ENCODE measurements around the gene DENND4C. TPM values are rescaled to one million over a fixed set of nuclear protein-coding genes. Genes with fewer than 3 reads are reported as not detected.

DENND4C gene
- total RNA-seq, 1 donor from 2014 or later: 105 TPM

DNA sequence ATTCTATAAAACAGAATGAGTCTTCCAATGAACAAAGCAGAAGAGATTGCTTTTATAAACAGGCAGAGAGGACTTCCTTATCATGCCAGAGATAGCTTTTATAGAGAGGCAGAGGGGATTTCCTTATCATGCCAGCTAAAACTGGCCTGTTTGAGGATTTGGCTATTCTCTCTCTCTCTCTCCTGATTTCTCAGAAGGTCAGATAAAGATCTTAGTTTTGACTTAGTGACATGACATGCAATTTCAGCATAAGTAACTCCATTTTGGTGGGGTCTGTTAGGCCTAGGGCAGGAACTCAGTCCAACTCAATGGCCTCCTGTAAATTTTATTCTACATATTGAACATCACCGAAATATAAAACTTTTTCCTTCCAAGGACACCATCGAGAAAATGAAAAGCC, 31.5 kb upstream of the DENND4C start:
- Histone ChIP-seq H3K4me3 (no peak overlapping the region), H3K27ac (no peak overlapping the region), H3K36me3 (no peaks in the 10 kb centered on the region), H3K4me1 (no peaks in the 10 kb centered on the region), H3K9me3 (no peaks in the 10 kb centered on the region), H3K27me3 (ENCODE audit: low read depth) (no peaks in the 10 kb centered on the region)
- intact Hi-C loops (cut with DNase I): no loop called here
- no peak for ATAC-seq
- TF ChIP-seq, protein P1, sequence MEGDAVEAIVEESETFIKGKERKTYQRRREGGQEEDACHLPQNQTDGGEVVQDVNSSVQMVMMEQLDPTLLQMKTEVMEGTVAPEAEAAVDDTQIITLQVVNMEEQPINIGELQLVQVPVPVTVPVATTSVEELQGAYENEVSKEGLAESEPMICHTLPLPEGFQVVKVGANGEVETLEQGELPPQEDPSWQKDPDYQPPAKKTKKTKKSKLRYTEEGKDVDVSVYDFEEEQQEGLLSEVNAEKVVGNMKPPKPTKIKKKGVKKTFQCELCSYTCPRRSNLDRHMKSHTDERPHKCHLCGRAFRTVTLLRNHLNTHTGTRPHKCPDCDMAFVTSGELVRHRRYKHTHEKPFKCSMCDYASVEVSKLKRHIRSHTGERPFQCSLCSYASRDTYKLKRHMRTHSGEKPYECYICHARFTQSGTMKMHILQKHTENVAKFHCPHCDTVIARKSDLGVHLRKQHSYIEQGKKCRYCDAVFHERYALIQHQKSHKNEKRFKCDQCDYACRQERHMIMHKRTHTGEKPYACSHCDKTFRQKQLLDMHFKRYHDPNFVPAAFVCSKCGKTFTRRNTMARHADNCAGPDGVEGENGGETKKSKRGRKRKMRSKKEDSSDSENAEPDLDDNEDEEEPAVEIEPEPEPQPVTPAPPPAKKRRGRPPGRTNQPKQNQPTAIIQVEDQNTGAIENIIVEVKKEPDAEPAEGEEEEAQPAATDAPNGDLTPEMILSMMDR (IDR thresholded peaks at IDR 0.05): no peak
- no peak for DNase-seq

DNA sequence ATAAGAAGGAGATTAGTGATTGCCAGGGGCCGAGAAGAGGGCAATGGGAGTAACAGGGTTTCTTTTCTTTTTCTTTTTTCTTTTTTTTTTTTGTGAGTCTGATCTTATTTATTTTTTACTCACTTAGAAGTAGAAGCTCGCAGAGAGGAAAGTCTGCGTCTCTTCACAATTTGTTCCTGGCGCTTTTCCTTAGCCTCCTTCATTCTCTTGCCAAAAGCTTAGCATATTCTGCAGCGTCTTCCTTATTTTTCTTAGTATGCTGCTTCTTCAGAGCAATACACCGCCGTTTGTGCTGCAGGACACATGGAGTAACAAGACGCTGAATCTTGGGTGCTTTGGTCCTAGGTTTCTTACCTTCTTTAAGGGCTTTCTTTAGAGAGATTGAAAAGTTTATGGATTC, 30.3 kb upstream of the DENND4C start:
- TF ChIP-seq, protein P1 (IDR thresholded peaks at IDR 0.05): no peak
- H3K4me1 ChIP-seq: no peaks in the 10 kb centered on the region
- no peaks in the 10 kb centered on the region for H3K36me3 ChIP-seq
- no peak overlapping the region for H3K4me3 ChIP-seq
- H3K27me3 ChIP-seq (ENCODE audit: low read depth): no peaks in the 10 kb centered on the region
- intact Hi-C loops (cut with DNase I): no loop called here
- no peaks in the 10 kb centered on the region for H3K9me3 ChIP-seq
- H3K27ac ChIP-seq: no peak overlapping the region
- ATAC-seq (no peak), DNase-seq (no peak)

DNA sequence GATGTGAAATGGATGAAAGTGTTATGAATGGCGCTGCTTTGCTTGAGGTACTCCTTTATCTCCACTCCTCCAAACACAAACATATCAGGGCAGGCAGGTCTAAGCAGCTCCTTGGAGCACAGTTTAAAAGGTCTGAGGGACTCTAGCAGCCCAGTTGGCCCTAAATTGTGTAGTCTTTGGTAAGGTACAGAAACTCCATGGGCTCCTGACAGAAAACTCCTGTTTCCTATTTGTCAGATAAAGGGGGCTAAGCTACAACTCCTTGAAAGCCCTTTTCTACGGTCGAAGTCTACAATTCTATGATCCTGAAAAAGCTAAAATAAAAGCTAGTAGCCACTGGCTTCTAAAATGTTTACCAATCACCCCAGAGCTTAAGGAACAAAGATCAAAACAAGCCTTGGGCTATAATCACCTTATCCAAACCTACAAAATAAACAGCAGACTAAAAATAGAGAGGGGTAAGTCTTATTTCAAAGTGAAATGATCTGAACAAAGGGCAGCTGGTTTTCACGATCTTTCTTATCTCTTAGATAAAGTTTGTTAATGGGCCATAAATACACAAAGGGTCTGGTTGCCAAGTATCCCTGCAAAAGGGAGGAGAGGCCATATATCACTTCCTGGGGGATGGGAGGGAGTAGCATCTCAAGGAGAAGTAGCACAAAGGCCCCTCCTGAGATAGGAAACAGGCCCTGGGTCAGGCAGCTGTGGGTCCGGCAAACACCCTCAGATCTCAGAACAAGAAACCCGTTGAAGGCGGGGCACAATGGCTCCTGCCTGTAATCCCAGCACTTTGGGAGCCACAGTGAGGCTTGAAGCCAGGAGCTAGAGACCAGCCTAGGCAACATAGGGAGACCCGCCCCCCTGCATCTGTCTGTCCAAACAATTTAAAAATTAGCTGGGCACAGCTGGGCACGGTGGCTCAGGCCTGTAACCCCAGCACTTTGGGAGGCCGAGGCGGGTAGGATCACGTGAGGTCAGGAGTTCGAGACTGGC, 28.3 kb upstream of the DENND4C start:
- H3K36me3 ChIP-seq: no peaks in the 10 kb centered on the region
- intact Hi-C loops (cut with DNase I): no loop called here
- H3K9me3 ChIP-seq: no peaks in the 10 kb centered on the region
- ATAC-seq (no peak), DNase-seq (no peak)
- H3K27ac ChIP-seq: no peak overlapping the region
- TF ChIP-seq, protein P1 (IDR thresholded peaks at IDR 0.05): no peak
- no peaks in the 10 kb centered on the region for H3K27me3 ChIP-seq (ENCODE audit: low read depth)
- H3K4me1 ChIP-seq: no peaks in the 10 kb centered on the region
- no peak overlapping the region for H3K4me3 ChIP-seq

DNA sequence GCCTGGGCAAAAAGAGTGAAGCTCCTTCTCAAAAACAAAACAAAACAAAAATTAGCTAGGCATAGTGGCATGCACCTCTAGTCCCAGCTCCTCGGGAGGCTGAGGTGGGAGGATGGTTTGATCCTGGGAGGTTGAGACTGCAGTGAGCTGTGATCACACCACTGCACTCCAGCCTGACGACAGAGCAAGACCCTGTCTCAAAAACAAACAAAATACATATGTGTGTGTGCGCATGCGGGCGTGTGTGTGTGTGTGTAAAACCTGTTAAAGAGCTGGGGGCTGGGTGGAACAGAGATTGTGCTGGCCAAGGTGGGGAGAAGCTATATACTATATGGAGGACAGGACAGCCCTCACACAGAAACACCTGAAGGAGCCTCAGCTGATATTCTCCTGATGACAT, 27.4 kb upstream of the DENND4C start:
- no peak overlapping the region for H3K27ac ChIP-seq
- DNase-seq: no peak

DNA sequence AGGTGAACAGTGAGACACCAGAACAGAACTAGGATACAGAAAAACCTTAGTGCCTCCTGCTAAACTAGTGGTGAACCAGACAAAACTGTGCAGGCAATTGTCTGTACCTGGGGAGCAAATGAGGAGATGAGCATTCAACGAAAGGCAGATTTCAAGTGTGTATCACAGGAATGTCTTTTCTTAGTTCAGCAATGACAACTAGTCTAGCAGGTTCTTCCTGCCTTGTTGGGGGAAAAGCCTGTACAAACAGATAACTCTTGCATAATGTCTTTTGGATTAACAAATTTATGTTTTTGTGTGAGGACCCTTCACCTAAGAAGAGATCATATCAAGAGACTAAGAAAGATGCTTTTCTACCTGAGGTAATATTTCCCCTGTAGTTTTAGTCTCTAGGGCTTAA, 21.8 kb upstream of the DENND4C start:
- intact Hi-C loops (cut with DNase I): no loop called here
- H3K36me3 ChIP-seq: no peaks in the 10 kb centered on the region
- H3K9me3 ChIP-seq: no peaks in the 10 kb centered on the region
- no peaks in the 10 kb centered on the region for H3K4me1 ChIP-seq
- ATAC-seq (no peak), DNase-seq (no peak)
- H3K27ac ChIP-seq: no peak overlapping the region
- no peak overlapping the region for H3K4me3 ChIP-seq
- TF ChIP-seq, protein P1 (IDR thresholded peaks at IDR 0.05): no peak
- no peaks in the 10 kb centered on the region for H3K27me3 ChIP-seq (ENCODE audit: low read depth)

More for the DNA sequence above, 27.4 kb upstream of the DENND4C start:
- Histone ChIP-seq H3K4me3 (no peak overlapping the region), H3K9me3 (no peaks in the 10 kb centered on the region), H3K4me1 (no peaks in the 10 kb centered on the region), H3K36me3 (no peaks in the 10 kb centered on the region), H3K27me3 (ENCODE audit: low read depth) (no peaks in the 10 kb centered on the region)
- TF ChIP-seq, protein P1 (IDR thresholded peaks at IDR 0.05): no peak
- peak in 1 of 2 donors; percentile 19 for ATAC-seq
- intact Hi-C loops (cut with DNase I): no loop called here

All from lower lobe of right lung (tissue), 2 donors.